SK-N-SH treated with all-trans-retinoic acid at 6 μM for 48 hours (cell line): ENCODE results near the gene DGCR2.

Experiments
- ATAC-seq: fragments of 200-7000 bp; cut with Tn5 transposase; 3 replicates; pipeline ENCODE4 v1.9.1; 2020; ENCODE audit warnings: mild to moderate bottlenecking, moderate library complexity
- ARNTL ChIP-seq: fragments of 450-650 bp; formaldehyde crosslinking; IDR thresholded peaks from 2 replicates; pipeline ENCODE4 v1.5.0; 2020; ENCODE audit warnings: low read depth, mild to moderate bottlenecking, moderate library complexity, borderline replicate concordance
- BACH2 ChIP-seq: fragments of 250-450 bp; sonication (Bioruptor Pico); IDR thresholded peaks from 2 replicates; pipeline ENCODE4 v1.9.0; 2021; ENCODE audit warnings: mild to moderate bottlenecking, borderline replicate concordance
- CSDC2 ChIP-seq: fragments of 250-450 bp; sonication (Bioruptor Pico); IDR thresholded peaks from 2 replicates; pipeline ENCODE4 v1.5.0; 2020; ENCODE audit warnings: mild to moderate bottlenecking, moderate library complexity
- ESRRG ChIP-seq: fragments of 250-450 bp; sonication (Bioruptor Pico); IDR thresholded peaks from 2 replicates; pipeline ENCODE4 v1.6.1; 2021; ENCODE audit warnings: mild to moderate bottlenecking
- GLIS3 ChIP-seq: fragments of 250-450 bp; sonication (Bioruptor Pico); IDR thresholded peaks from 2 replicates; pipeline ENCODE4 v1.5.0; 2020; ENCODE audit warnings: mild to moderate bottlenecking, moderate library complexity
- ISL1 ChIP-seq: fragments of 250-450 bp; sonication (Bioruptor Pico); IDR thresholded peaks from 2 replicates; pipeline ENCODE4 v2.1.2; 2022; ENCODE audit warnings: mild to moderate bottlenecking, moderate library complexity
- OSR1 ChIP-seq: fragments of 250-450 bp; sonication (Bioruptor Pico); IDR thresholded peaks from 2 replicates; pipeline ENCODE4 v1.8.0; 2022; ENCODE audit warnings: moderate library complexity, mild to moderate bottlenecking, inconsistent platforms
- PPARA ChIP-seq: fragments of 250-450 bp; sonication (Bioruptor Pico); IDR thresholded peaks from 2 replicates; pipeline ENCODE4 v1.5.0; 2020; ENCODE audit warnings: mild to moderate bottlenecking, borderline replicate concordance
- RARB ChIP-seq: fragments of 250-450 bp; sonication (Bioruptor Pico); IDR thresholded peaks from 2 replicates; pipeline ENCODE4 v1.8.0; 2021; ENCODE audit warnings: mild to moderate bottlenecking, moderate library complexity
- SNAI2 ChIP-seq: fragments of 250-450 bp; sonication (Bioruptor Pico); IDR thresholded peaks from 2 replicates; pipeline ENCODE4 v1.5.0; 2020; ENCODE audit warnings: mild to moderate bottlenecking, moderate library complexity
- TOX ChIP-seq: fragments of 250-450 bp; sonication (Bioruptor Pico); IDR thresholded peaks from 2 replicates; pipeline ENCODE4 v1.8.0; 2021; ENCODE audit warnings: mild to moderate bottlenecking, moderate library complexity, borderline replicate concordance
- ZC3H10 ChIP-seq: fragments of 250-450 bp; sonication (Bioruptor Pico); IDR thresholded peaks from 2 replicates; pipeline ENCODE4 v1.5.1; 2021; ENCODE audit warnings: mild to moderate bottlenecking, moderate library complexity
- ZFP3 ChIP-seq: fragments of 250-450 bp; sonication (Bioruptor Pico); IDR thresholded peaks from 2 replicates; pipeline ENCODE4 v1.5.0; 2020; ENCODE audit warnings: mild to moderate bottlenecking, moderate library complexity
- ZFP30 ChIP-seq: fragments of 450-650 bp; formaldehyde crosslinking; IDR thresholded peaks from 2 replicates; pipeline ENCODE4 v1.5.0; 2022; ENCODE audit warnings: mild to moderate bottlenecking, moderate library complexity
- ZNF565 ChIP-seq: fragments of 450-650 bp; formaldehyde crosslinking; conservative IDR thresholded peaks from 2 replicates; pipeline ENCODE4 v1.5.0; 2020; ENCODE audit warnings: low read depth, mild to moderate bottlenecking, moderate library complexity
- ZNF70 ChIP-seq: fragments of 450-650 bp; formaldehyde crosslinking; IDR thresholded peaks from 2 replicates; pipeline ENCODE4 v1.5.0; 2020; ENCODE audit warnings: mild to moderate bottlenecking, moderate library complexity
- ZNF8 ChIP-seq: fragments of 450-650 bp; formaldehyde crosslinking; IDR thresholded peaks from 2 replicates; pipeline ENCODE4 v1.5.0; 2020; ENCODE audit warnings: mild to moderate bottlenecking, moderate library complexity
- TF ChIP-seq, protein P1 (sequence below): fragments of 250-450 bp; sonication (Bioruptor Pico); IDR thresholded peaks from 2 replicates; pipeline ENCODE4 v1.5.1; 2020; ENCODE audit warnings: low read depth, mild to moderate bottlenecking, moderate library complexity
- TF ChIP-seq, protein P2 (sequence below): fragments of 250-450 bp; sonication (Bioruptor Pico); IDR thresholded peaks from 2 replicates; pipeline ENCODE4 v1.8.0; 2020; ENCODE audit warnings: mild to moderate bottlenecking, moderate library complexity, borderline replicate concordance
- TF ChIP-seq, protein P3 (sequence below): fragments of 250-450 bp; sonication (Bioruptor Pico); IDR thresholded peaks from 2 replicates; pipeline ENCODE4 v1.8.0; 2021; ENCODE audit warnings: low read depth, mild to moderate bottlenecking, moderate library complexity, borderline replicate concordance
- TF ChIP-seq, protein P4 (sequence below): fragments of 250-450 bp; sonication (Bioruptor Pico); IDR thresholded peaks from 2 replicates; pipeline ENCODE4 v1.5.1; 2021; ENCODE audit warnings: mild to moderate bottlenecking, moderate library complexity
- TF ChIP-seq, protein P5 (sequence below): fragments of 250-450 bp; sonication (Bioruptor Pico); IDR thresholded peaks from 2 replicates; pipeline ENCODE4 v1.5.0; 2020; ENCODE audit warnings: mild to moderate bottlenecking, moderate library complexity

The DGCR2 gene

DNA sequence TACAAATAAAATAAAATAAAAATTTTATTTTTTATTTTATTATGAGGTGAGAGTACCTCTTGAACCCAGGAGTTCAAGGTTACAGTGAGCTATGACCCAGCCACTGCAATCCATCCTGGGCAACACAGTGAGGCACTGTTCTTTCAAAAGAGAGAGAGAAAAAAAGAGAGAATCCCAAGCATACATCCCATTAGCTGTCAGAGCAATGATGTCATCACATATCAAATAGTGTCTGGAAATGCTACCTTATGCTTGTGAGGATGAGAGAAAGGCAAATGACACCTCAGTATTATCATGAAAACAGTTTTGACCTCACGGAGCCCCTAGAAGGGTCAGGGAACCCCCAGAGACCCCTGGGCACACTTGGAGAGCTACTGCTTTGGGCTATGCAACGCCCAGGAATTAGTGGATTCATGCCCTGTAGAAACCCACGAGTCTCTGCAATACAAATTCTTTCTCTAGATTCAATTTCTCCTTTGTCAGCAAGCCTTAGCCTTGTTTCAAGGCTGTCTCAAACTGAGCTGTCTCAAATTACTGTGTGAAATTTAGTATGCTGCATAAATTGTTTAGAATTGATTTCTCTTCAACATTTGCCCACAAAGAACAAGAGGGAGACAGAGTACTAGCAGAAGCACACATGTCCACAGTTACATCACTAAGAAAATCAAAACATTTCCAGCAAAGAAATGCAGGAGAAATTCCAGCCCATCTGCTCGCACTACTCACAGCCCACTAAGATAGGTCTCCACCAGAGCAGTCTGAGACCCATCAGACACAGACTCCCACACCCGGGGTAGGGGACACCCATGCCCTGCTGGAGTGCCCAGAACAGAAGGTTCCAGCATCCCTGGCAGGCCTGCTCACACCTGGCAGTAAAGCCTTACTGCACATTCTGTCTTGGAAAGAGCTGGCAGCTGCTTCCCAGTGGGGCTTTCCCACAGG lies 18.1 kb downstream of the DGCR2 start:
- ATAC-seq, result peak; percentile 47
- TF ChIP-seq SNAI2 (CRISPR knock-in tag), result no peak
- TF ChIP-seq RARB (CRISPR knock-in tag), result no peak
- no peak for TF ChIP-seq GLIS3 (CRISPR knock-in tag)
- no peak for TF ChIP-seq BACH2 (CRISPR knock-in tag)
- TF ChIP-seq, protein P1, sequence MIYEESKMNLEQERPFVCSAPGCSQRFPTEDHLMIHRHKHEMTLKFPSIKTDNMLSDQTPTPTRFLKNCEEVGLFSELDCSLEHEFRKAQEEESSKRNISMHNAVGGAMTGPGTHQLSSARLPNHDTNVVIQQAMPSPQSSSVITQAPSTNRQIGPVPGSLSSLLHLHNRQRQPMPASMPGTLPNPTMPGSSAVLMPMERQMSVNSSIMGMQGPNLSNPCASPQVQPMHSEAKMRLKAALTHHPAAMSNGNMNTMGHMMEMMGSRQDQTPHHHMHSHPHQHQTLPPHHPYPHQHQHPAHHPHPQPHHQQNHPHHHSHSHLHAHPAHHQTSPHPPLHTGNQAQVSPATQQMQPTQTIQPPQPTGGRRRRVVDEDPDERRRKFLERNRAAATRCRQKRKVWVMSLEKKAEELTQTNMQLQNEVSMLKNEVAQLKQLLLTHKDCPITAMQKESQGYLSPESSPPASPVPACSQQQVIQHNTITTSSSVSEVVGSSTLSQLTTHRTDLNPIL (CRISPR knock-in tag), result no peak
- TF ChIP-seq CSDC2 (CRISPR knock-in tag), result no peak
- no peak for TF ChIP-seq ISL1 (CRISPR knock-in tag)
- TF ChIP-seq, protein P2, sequence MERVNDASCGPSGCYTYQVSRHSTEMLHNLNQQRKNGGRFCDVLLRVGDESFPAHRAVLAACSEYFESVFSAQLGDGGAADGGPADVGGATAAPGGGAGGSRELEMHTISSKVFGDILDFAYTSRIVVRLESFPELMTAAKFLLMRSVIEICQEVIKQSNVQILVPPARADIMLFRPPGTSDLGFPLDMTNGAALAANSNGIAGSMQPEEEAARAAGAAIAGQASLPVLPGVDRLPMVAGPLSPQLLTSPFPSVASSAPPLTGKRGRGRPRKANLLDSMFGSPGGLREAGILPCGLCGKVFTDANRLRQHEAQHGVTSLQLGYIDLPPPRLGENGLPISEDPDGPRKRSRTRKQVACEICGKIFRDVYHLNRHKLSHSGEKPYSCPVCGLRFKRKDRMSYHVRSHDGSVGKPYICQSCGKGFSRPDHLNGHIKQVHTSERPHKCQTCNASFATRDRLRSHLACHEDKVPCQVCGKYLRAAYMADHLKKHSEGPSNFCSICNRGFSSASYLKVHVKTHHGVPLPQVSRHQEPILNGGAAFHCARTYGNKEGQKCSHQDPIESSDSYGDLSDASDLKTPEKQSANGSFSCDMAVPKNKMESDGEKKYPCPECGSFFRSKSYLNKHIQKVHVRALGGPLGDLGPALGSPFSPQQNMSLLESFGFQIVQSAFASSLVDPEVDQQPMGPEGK (CRISPR knock-in tag), result no peak
- TF ChIP-seq ARNTL (CRISPR knock-in tag), result no peak
- no peak for TF ChIP-seq OSR1 (CRISPR knock-in tag)
- no peak for TF ChIP-seq PPARA (CRISPR knock-in tag)
- TF ChIP-seq ZFP30 (CRISPR knock-in tag), result no peak
- no peak for TF ChIP-seq ZC3H10 (CRISPR knock-in tag)
- TF ChIP-seq, protein P3, sequence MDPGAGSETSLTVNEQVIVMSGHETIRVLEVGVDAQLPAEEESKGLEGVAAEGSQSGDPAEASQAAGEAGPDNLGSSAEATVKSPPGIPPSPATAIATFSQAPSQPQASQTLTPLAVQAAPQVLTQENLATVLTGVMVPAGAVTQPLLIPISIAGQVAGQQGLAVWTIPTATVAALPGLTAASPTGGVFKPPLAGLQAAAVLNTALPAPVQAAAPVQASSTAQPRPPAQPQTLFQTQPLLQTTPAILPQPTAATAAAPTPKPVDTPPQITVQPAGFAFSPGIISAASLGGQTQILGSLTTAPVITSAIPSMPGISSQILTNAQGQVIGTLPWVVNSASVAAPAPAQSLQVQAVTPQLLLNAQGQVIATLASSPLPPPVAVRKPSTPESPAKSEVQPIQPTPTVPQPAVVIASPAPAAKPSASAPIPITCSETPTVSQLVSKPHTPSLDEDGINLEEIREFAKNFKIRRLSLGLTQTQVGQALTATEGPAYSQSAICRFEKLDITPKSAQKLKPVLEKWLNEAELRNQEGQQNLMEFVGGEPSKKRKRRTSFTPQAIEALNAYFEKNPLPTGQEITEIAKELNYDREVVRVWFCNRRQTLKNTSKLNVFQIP (CRISPR knock-in tag), result no peak
- no peak for TF ChIP-seq ZNF70 (CRISPR knock-in tag)
- TF ChIP-seq, protein P4, sequence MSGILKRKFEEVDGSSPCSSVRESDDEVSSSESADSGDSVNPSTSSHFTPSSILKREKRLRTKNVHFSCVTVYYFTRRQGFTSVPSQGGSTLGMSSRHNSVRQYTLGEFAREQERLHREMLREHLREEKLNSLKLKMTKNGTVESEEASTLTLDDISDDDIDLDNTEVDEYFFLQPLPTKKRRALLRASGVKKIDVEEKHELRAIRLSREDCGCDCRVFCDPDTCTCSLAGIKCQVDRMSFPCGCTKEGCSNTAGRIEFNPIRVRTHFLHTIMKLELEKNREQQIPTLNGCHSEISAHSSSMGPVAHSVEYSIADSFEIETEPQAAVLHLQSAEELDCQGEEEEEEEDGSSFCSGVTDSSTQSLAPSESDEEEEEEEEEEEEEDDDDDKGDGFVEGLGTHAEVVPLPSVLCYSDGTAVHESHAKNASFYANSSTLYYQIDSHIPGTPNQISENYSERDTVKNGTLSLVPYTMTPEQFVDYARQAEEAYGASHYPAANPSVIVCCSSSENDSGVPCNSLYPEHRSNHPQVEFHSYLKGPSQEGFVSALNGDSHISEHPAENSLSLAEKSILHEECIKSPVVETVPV (CRISPR knock-in tag), result no peak
- TF ChIP-seq ZFP3, result no peak
- TF ChIP-seq, protein P5, sequence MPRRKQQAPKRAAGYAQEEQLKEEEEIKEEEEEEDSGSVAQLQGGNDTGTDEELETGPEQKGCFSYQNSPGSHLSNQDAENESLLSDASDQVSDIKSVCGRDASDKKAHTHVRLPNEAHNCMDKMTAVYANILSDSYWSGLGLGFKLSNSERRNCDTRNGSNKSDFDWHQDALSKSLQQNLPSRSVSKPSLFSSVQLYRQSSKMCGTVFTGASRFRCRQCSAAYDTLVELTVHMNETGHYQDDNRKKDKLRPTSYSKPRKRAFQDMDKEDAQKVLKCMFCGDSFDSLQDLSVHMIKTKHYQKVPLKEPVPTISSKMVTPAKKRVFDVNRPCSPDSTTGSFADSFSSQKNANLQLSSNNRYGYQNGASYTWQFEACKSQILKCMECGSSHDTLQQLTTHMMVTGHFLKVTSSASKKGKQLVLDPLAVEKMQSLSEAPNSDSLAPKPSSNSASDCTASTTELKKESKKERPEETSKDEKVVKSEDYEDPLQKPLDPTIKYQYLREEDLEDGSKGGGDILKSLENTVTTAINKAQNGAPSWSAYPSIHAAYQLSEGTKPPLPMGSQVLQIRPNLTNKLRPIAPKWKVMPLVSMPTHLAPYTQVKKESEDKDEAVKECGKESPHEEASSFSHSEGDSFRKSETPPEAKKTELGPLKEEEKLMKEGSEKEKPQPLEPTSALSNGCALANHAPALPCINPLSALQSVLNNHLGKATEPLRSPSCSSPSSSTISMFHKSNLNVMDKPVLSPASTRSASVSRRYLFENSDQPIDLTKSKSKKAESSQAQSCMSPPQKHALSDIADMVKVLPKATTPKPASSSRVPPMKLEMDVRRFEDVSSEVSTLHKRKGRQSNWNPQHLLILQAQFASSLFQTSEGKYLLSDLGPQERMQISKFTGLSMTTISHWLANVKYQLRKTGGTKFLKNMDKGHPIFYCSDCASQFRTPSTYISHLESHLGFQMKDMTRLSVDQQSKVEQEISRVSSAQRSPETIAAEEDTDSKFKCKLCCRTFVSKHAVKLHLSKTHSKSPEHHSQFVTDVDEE, result no peak
- TF ChIP-seq, all 23 proteins: peak for 0

DNA sequence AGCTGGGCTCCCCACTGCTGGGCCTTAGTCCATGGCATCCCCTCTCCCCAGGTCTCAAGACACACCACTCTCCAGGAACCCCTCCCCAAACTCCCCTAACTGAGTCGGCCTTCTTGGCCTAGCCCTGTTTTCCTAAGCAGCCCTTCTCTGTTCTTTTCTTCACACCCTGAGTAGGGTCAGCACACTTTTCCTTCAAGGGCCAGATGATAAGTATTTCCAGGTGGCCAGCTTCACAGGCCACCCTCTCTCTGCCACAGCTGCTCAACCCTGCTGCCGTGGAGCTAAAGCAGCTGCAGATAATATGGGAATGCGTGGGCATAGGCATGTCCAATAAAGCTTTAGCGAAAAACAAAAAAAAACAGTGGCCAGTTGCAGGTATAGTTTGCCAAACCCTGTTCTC lies 24.1 kb downstream of the DGCR2 start:
- ATAC-seq, result no peak
- TF ChIP-seq ZFP3 (no peak), ZNF565 (CRISPR knock-in tag) (no peak), CSDC2 (CRISPR knock-in tag) (no peak), TOX (CRISPR knock-in tag) (no peak), SNAI2 (CRISPR knock-in tag) (no peak), BACH2 (CRISPR knock-in tag) (no peak), ZFP30 (CRISPR knock-in tag) (no peak), ZC3H10 (CRISPR knock-in tag) (no peak), ZNF8 (no peak), ESRRG (CRISPR knock-in tag) (no peak), PPARA (CRISPR knock-in tag) (no peak), OSR1 (CRISPR knock-in tag) (no peak)
- TF ChIP-seq, protein P1 (CRISPR knock-in tag), result no peak
- TF ChIP-seq, protein P2 (CRISPR knock-in tag), result no peak
- TF ChIP-seq, all 23 proteins: peak for 0
